NCI-H345 treated with DMSO at 0.1 percent for 48 hours (cell line): ENCODE data around the gene KSR2.

Source experiments
- DNase-seq: peaks from one replicate; lab custom pipeline; 2025; ENCODE audit not compliant: unreplicated experiment; lab: John Stamatoyannopoulos, UW

Gene KSR2

DNA sequence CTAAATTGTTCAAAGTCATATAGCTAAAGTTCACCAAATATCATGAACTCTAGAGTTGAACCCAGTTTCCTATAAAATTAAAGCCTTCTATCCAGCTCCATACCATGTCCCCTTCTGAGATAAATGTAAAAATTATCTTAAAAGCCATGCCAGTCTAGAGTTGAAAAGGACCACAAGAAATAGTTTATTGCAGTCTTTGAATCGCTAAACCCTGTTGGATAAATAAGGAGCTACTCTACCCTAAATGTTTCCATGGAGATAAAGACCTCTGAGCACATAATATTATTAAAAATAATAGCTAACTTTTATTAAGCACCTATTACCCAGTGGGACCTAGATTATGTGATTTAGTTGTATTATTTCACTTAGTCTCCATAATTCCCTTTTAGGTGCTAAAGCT is 379.8 kb downstream of the KSR2 start:
- DNase-seq = no peak

DNA sequence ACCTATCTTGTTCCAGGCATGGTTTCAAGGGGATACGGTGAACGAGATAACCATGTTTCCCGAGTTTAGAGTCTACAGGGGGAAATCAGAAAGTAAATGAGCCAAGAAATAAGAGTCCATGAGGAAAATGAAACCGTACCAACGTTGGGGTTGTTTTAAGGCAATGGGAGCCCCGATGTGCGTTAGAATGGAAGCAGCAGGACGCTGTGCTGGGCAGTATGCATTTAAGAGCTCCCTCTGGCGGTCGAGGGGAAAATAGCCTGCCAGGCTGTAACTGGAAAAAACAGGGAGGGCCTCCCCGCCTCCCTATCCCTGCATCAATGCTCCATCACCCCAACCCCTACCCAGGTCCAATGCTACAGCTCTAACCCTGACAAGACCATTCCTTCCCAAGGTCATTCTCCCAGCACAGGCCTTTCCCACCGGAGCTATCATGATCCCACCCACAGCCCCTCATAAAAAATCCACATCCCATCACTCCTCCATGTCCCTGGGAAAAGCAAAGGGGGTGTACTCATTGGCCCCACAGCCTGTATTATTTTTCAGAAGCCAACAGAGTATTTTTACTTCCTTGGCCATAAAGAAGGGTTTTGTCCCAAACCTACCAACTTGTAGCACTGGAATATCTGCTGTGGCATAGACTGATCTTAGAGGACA is 381.0 kb downstream of the KSR2 start:
- DNase-seq = peak; percentile 33

DNA sequence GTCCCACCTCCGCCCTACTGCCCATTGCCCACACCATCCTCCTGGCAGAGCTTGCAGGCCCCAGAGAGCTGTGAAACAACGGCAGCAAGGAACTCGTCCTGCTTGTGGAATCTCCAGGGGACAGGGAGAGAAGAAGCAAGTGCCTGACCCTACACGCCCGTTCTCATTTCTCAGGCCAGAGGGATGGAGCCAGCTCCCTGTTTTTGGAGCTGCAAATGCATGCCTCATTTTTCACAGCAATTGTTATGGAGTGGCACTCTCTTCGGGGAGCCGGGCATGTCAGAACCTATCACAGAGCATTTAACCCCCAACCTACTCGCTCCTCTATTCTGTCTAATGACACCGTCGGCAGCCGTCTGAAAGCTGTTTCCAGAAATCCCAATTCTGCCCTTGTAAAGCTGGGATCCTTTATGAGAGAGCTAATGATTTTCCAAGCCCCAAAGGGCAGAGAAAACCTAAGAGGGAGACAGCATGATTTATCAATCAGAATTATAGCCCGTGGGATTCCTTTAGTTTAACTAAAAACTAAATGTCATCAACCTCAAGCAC is 385.0 kb downstream of the KSR2 start:
- peak; percentile 33 for DNase-seq

GRCh38 chr12:117583092-117583491 is 385.7 kb downstream of the KSR2 start:
- no peak for DNase-seq

DNA sequence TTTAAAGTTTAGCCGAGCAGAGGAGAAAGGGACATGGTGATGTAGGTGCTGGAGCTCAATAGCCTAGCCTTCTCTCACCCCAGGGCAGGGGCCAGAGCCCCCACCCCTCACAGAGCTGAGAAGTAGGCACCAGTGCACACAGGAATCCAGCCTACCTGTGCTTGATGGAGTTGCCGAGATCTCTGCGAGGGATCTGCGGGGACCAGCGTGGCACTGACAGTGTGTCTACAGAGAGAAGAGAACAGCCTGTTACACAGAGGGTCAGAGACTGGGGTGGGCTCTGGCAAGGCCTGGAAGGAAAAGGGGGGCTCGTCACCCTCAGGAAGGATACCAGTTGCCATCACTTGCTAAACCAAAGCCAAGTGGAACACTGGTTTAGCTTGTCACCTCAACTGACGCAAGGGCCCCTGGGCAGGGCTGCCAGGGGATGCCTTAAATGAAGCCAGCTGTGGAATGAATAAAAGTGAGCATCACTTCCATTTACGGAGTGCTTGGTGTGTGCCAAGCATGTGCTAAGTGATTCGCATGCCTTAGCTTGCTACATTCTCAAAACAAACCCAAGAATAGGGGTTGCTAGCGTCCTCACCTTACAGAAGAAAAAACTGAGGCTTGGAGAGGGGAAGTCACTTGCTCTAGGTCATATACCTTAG is 386.5 kb downstream of the KSR2 start:
- DNase-seq = no peak

- DNase-seq = no peak
Measured at GRCh38 chr12:117580718-117581062, 388.1 kb downstream of the KSR2 start.

GRCh38 chr12:117580015-117580717 is 388.6 kb downstream of the KSR2 start:
- DNase-seq = no peak

GRCh38 chr12:117577122-117577657 is 391.6 kb downstream of the KSR2 start:
- DNase-seq = no peak

DNA sequence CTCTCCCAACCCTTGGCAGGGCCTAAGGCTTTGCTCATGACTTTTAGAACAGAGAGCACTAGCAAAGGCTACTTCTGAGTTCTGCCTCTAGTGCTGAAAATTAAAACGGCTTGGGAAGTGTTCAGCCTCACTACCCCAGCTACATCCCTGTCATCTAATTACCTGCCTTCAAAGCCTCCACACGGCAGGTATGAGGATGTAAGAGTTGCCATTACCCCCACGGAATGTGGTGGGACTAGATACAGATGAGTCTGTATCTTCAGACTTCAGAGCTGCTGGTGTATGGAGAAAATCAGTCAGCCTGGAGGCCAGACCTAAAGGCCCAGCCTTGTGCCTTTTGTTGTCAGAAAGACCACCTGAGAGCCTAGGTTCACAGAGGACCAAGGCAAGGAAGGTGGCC is 392.7 kb downstream of the KSR2 start:
- no peak for DNase-seq

GRCh38 chr12:117574655-117575054 is 394.1 kb downstream of the KSR2 start:
- no peak for DNase-seq

DNA sequence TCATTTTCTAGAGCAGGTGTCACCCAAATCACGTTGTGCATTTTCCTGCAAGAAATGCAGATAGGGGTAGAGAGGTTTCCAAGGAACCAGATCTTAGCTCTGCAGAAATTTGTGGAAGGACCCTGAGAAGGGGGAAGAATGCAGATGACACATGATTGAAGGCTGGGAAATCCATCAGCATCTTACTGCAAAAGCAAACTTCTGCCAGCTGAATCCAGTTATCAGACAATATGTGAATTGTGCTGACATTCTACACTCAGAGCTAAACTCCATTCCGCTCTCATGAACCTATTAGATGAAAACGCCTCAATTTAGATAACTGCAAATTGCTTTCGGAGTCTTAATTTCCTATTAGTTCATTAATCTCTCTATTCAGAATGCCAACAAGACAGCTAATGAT is 396.0 kb downstream of the KSR2 start:
- no peak for DNase-seq

- DNase-seq = no peak
Measured at GRCh38 chr12:117571321-117571720, 397.5 kb downstream of the KSR2 start.

DNA sequence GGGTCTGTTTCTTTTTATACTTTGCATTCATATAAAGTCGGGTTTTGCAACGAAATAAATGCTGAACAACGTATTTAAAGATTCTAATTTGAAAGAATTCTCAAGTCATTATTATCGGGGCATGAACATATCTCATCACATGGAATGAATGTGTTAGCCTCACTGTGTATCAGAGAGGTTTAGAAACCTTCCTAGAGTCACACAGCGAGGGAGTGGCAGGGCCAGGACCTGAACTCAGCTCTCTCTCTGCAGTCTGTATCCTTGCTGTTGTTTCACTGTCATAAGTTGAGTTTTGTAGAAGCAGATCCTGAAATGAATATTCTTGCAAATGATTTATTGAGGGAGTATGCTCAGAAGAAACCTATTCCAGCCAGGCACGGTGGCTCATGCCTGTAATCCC is 398.2 kb downstream of the KSR2 start:
- DNase-seq = no peak

DNA sequence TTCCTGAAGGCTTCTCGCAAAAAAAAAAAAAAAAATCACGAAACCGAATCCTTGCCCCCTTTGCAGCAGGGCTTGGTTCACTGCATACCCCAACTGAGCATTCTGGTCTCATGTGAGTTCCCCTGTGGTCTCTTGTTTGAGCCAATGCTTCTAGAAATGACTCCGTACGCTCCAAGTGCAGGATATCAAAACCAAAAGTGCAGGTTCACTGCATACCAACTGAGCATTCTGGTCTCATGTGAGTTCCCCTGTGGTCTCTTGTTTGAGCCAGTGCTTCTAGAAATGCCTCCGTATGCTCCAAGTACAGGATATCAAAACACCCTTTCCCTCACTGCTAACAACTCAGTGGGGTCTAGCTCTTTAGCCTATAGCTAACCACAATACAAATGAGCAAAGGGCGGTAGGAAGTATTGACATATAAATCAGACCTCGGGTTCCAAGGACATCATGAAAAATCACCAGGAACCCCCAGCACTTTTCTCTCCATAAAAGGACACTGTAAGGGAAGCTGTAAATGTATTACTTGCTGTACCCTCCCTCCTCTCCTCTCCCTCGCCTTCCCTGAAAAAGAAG is 401.1 kb downstream of the KSR2 start:
- no peak for DNase-seq

GRCh38 chr12:117564881-117565280 is 403.9 kb downstream of the KSR2 start:
- no peak for DNase-seq

DNA sequence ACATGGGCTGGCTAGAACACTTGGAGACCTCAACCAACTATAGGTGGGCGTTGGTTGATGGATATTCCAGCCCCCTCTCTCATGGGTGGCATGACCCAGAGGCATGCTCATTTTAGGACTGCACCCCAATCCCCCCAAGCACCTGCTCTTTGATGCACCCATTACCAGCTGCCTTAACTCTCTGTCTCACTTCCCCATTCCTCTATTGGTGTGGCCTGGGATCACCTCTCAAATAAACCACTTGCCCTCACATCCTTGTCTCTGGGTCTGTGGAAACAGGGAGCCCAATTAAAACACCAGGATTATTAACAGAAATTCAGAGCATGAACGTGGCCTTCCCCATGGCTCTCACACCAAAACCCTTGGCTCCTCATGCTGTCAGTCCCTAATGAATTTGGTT is 405.1 kb downstream of the KSR2 start:
- no peak for DNase-seq

DNA sequence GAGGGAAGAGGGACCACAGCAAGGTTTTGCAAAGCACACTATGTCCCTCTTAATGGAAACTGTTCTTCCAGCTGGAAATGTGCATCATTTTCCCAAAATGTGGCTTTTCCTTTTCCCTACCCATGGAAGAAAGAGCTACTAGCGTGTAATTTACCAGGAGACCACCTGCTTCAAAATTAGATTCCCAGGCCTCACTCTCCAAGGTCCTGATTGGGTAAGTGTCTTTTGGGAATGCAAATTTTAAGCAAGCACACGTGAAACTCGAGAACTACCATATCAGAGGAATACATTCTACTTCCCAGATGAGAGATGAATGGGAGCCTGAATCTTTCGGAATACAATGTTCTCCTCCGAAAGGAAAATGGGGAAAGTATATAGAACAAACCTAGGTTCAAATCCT is 405.8 kb downstream of the KSR2 start:
- DNase-seq = no peak

DNA sequence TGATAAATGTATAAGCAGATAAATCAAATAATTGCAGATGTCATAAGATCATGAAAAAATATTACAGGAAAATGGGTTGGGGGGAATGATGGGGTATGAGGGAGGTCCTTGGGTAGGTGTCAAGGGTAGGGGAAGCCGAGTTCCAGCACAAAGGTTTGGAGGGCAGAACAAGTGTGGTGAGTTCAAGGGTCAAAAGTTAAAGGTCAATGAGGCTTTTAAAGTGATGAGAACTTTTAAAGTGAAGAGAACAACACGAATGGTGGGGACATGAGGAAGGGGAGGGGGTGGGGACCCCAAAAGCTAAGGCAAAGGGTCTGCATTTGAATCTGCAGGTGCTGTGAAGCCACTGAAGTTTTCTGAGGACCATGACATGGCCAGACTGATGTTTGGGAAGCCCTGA is 406.8 kb downstream of the KSR2 start:
- DNase-seq = no peak

- no peak for DNase-seq
Measured at GRCh38 chr12:117559978-117560377, 408.8 kb downstream of the KSR2 start.

- DNase-seq = no peak
Measured at GRCh38 chr12:117555889-117556288, 412.9 kb downstream of the KSR2 start.

DNA sequence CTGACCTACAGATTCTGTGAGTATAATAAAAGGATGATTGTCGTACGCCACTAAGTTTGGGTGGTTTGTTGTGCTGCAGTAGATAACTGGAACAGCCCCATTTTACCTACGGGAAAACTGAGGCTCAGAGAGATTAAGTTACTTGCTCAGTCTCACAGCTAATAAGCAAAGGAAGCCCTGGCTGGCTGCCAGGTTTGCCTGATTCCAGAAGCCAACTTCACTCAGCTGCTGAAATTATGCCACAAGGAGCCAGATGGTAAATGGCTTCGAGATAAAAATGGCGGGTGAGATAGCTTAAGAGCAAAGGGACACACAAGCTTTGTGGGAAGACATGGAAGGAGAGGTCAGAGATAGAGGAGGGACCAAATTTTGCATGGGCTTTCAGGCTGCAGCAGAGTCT is 415.8 kb downstream of the KSR2 start:
- no peak for DNase-seq

- DNase-seq = no peak
Measured at GRCh38 chr12:117551665-117552064, 417.1 kb downstream of the KSR2 start.
